Measurements from ENCODE around the gene KCNMB2.

GRCh38 chr3:178707311-178708031 is 171.2 kb downstream of the KCNMB2 start:
- TF ChIP-seq GATA2 (IDR thresholded peaks at IDR 0.05; ENCODE audit: low read depth, low read length): no peak
- TF ChIP-seq GATA3 (IDR thresholded peaks at IDR 0.05; ENCODE audit: low read depth, low read length): no peak

All from SH-SY5Y (cell line).